ENCODE measurements around the gene EPHB1.

DNA sequence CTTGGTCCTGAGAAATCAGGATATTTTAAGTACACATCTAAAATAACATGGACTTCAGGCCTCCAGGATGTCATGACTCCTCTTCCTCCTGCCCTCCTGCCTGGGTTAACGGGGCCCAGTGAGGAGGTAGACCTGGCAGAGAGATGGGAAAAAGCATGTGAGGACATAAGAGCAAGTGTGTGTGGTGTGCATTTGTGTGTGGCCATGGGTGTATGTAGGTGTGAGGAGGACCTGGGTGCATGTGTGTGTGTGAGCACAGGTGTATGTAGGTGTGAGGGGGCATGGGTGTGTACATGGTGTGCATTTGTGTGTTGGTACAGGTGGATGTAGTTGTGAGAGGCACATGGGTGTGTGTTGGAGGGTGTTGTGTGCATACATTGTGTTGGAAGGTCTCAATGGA, 105.4 kb downstream of the EPHB1 start:
- TF ChIP-seq POLR2AphosphoS5 (IDR thresholded peaks at IDR 0.05; ENCODE audit: borderline replicate concordance, low read depth, low read length) (no peak), EZH2 (IDR thresholded peaks at IDR 0.05) (no peak), FOXP2 (optimal IDR thresholded peaks at IDR 0.05; ENCODE audit: control extremely low read depth, extremely low read length, insufficient read depth) (no peak)
